ENCODE data around the gene GIMD1.
"Not testable (repeated sequence)": the region's sequence is repeated elsewhere in the genome, so short reads cannot be mapped to it uniquely, and the experiment has no call there.

The GIMD1 gene

GRCh38 chr4:106347167-106347566 lies 21.4 kb downstream of the GIMD1 start:
- DNase-seq, result no peak

- no peak for DNase-seq
These were observed 24.0 kb downstream of the GIMD1 start for GRCh38 chr4:106344647-106344970.

GRCh38 chr4:106343865-106344646 lies 24.5 kb downstream of the GIMD1 start:
- DNase-seq, result no peak

- no peak for DNase-seq
These were observed 27.8 kb downstream of the GIMD1 start for GRCh38 chr4:106340774-106341173.

- no peak for DNase-seq
These were observed 29.1 kb downstream of the GIMD1 start for GRCh38 chr4:106339431-106339830.

GRCh38 chr4:106338671-106339070 lies 29.9 kb downstream of the GIMD1 start:
- no peak for DNase-seq

- DNase-seq, result no peak
These were observed 30.7 kb downstream of the GIMD1 start for GRCh38 chr4:106337916-106338315.

- DNase-seq, result no peak
These were observed 32.0 kb downstream of the GIMD1 start for GRCh38 chr4:106336618-106337017.

- DNase-seq, result no peak
These were observed 33.7 kb downstream of the GIMD1 start for GRCh38 chr4:106334741-106335470.

GRCh38 chr4:106333186-106333585 lies 35.4 kb downstream of the GIMD1 start:
- no peak for DNase-seq

- peak; percentile 4 for DNase-seq
These were observed 39.4 kb downstream of the GIMD1 start for GRCh38 chr4:106329041-106329618.

GRCh38 chr4:106325800-106326199 lies 42.8 kb downstream of the GIMD1 start:
- no peak for DNase-seq

GRCh38 chr4:106323119-106323518 lies 45.5 kb downstream of the GIMD1 start:
- no peak for DNase-seq

- DNase-seq, result not testable (repeated sequence)
These were observed 46.8 kb downstream of the GIMD1 start for GRCh38 chr4:106321814-106322213.

- not testable (repeated sequence) for DNase-seq
These were observed 47.4 kb downstream of the GIMD1 start for GRCh38 chr4:106321168-106321567.

GRCh38 chr4:106320235-106320634 lies 48.3 kb downstream of the GIMD1 start:
- no peak for DNase-seq

GRCh38 chr4:106318511-106318910 lies 50.1 kb downstream of the GIMD1 start:
- DNase-seq, result no peak

GRCh38 chr4:106317815-106318214 lies 50.8 kb downstream of the GIMD1 start:
- no peak for DNase-seq

GRCh38 chr4:106316773-106317409 lies 51.7 kb downstream of the GIMD1 start:
- no peak for DNase-seq

- peak; percentile 73 for DNase-seq
These were observed 52.4 kb downstream of the GIMD1 start, which contains the start of the genes AIMP1 and TBCK for GRCh38 chr4:106315968-106316772. AIMP1 (plus strand) TSS chr4:106316550; CDS start chr4:106325010, 8,460 bp downstream. TBCK (minus strand) TSS chr4:106316209; CDS start chr4:106308960, 7,249 bp downstream.

- DNase-seq, result peak; percentile 58
These were observed 53.1 kb downstream of the GIMD1 start for GRCh38 chr4:106315476-106315967.

- DNase-seq, result no peak
These were observed 53.6 kb downstream of the GIMD1 start for GRCh38 chr4:106314960-106315359.

All from NCI-H748 treated with DMSO at 0.1 percent for 48 hours (cell line).